Heart left ventricle (tissue), 16 donors: ENCODE measurements around the gene FBLN2. TPM values are rescaled to one million over a fixed set of nuclear protein-coding genes. Genes with fewer than 3 reads are reported as not detected.
A peak's percentile ranks its signal among the peaks of the same experiment; 100 is the strongest.

Experiments used
- ATAC-seq, 4 donors: fragments of 200-7000 bp; cut with Tn5 transposase; one replicate each; pipeline ENCODE4 v1.9.1; 2020 to 2022; ENCODE audit warnings: moderate library complexity in 4 of 4, mild to moderate bottlenecking in 3 of 4, moderate number of reproducible peaks in 1 of 4
- DNase-seq, 5 donors: peaks; one replicate each; pipeline ENCODE4 v3.0.0-alpha.2; 2020
- H3K27ac ChIP-seq, 12 donors: fragments of 200-600 bp; sonication (generic) in 4 of 12; one replicate each; pipeline versions ENCODE4 v1.5.0 to v1.8.0; 2016 to 2022; ENCODE audit warnings: mild to moderate bottlenecking in 2 of 12
- H3K27me3 ChIP-seq, 9 donors: fragments of 200-600 bp; sonication (generic) in 2 of 9; one replicate each; pipeline versions ENCODE4 v1.5.1 to v1.8.0; 2016 to 2022; ENCODE audit warnings: mild to moderate bottlenecking in 3 of 9
- H3K36me3 ChIP-seq, 9 donors: fragments of 200-600 bp; sonication (generic) in 2 of 9; one replicate each; pipeline versions ENCODE4 v1.5.0 to v1.8.0; 2018 to 2022; ENCODE audit warnings: mild to moderate bottlenecking in 2 of 9
- H3K4me1 ChIP-seq, 12 donors: fragments of 200-600 bp; sonication (generic) in 4 of 12; one replicate each; pipeline versions ENCODE4 v1.5.0 to v1.8.0; 2016 to 2022; ENCODE audit warnings: mild to moderate bottlenecking in 3 of 12
- H3K4me3 ChIP-seq, 12 donors: fragments of 200-600 bp; sonication (generic) in 4 of 12; one replicate each; pipeline versions ENCODE4 v1.5.0 to v1.8.0; 2017 to 2022; ENCODE audit warnings: mild to moderate bottlenecking in 9 of 12, moderate library complexity in 4 of 12
- H3K9me3 ChIP-seq, 12 donors: fragments of 200-600 bp; sonication (generic) in 4 of 12; one replicate each; pipeline versions ENCODE4 v1.5.0 to v1.8.0; 2016 to 2022; ENCODE audit warnings: mild to moderate bottlenecking in 1 of 12
- POLR2A ChIP-seq, 2 donors: fragments of 450-650 bp; IDR thresholded peaks; one replicate each; pipeline ENCODE4 v1.6.1; 2017; ENCODE audit warnings: antibody characterized with exemption in 2 of 2, mild to moderate bottlenecking in 2 of 2, moderate library complexity in 2 of 2
- WGBS, 4 donors: extraction: QIAGEN DNeasy Blood & Tissue Kit in 2 of 4; methylation state at CpG; one replicate each; pipeline versions ENCODE4 v1.1.5 to v1.1.7; 2013 to 2018; 5-methylcytosine and 5-hydroxymethylcytosine counted together
- intact Hi-C, 10 donors: fragments of 100-400 bp; cut with DNase I; formaldehyde crosslinking; loops; one replicate each; pipeline versions ENCODE4 v1.11.1 to v1.14.2; 2022
- polyA plus RNA-seq, 2 donors: library from polyadenylated mRNA; stranded (reverse); fragments of 200-250 nt; gene quantifications; one replicate each; pipeline ENCODE4 v1.2.3, GENCODE V29; 2013
- total RNA-seq, 9 donors: library from RNA; depleted of rRNA in 2 of 9; stranded (reverse); fragments of >200 nt in 2 of 9; fragmentation: NEBNext Ultra II Directional in 3 of 9; extraction: Animal tissue kit (Norgen Biotek cat#: 25700) in 3 of 9; gene quantifications; one replicate each; pipeline versions ENCODE4 v1.1.0 to v1.2.4, GENCODE V29; 2016 to 2023
- TF ChIP-seq, protein P1 (sequence below), 12 donors: fragments of 200-600 bp; sonication (generic) in 4 of 12; IDR thresholded peaks; one replicate each; pipeline versions ENCODE4 v1.5.0 to v1.8.0; 2018 to 2022; ENCODE audit warnings: antibody characterized with exemption in 12 of 12, mild to moderate bottlenecking in 5 of 12
- donor health status: ischemic (EF 13 %, LVEDD 7.1; RV severe dilation, severe dysfunction).
- donor health status: healthy with polysubstance abuse.
- donor health status: DM: no; HTN: yes; CAD: no.
- donor health status: DM: no; HTN: no; CAD: no.
- donor health status: ischemic (EF 25% LVEDD 6.9; RV normal size, moderate dysfunction).
- donor health status: ischemic (EF 25% LVEDD 5.7; RV mildly dilated, moderate dysfunction).
- donor health status: healthy.
- donor health status: DM: yes; HTN: yes; CAD: no.
- donor health status: ischemic (EF 35%, LVEDD 5.7; RV mildly dilated, moderate dysfunction).
- donor health status: nonischemic (EF 11% LVEDD 7.7; RV severe dilation, severe dysfunction).
- donor health status: DM: yes; HTN: yes; CAD: no.
- donor health status: PGD.
- donor health status: ischemic (EF 29% LVEDD 5.4; RV normal size, mild dysfunction).
- donor health status: nonischemic (EF 23%, LVEDD 6.1; RV moderate dilation, normal function).

The FBLN2 gene
- total and polyA plus RNA-seq, 11 donors = 16.5 to 118 (median 42.7) TPM

DNA sequence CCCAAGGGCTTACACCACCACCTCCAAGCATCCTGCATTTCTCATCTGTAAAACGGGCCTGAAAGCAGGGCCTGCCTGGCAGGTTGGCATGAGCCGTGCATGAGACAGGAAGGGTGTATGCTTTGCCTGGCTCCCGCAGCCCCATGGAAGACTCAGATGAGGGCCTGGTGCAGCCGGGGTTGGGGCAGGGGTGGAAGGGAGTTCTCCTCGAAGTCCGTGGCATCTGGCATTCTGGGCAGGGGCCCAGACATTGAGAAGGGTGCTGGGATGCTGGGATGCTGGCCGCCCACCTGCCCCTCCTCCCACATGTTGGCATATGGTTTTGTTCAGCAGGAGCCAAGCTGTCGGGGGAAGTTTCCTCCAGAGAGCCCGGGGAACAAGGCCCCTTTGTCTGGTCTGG, 13.0 kb upstream of the FBLN2 start:
- Histone ChIP-seq H3K4me3 (no peak overlapping the region), H3K27me3 (peaks cover 0 to 3% (median 0%) of the 10 kb centered on the region in 9 donors), H3K4me1 (peaks cover 0 to 41% (median 9%) of the 10 kb centered on the region in 12 donors), H3K36me3 (no peaks in the 10 kb centered on the region), H3K9me3 (no peaks in the 10 kb centered on the region), H3K27ac (peak overlapping the region in 1 of 12 donors; percentile 63)
- WGBS, 4 donors = 66 to 74% (median 72%) methylated on average over 9 of the region's 9 CpGs
- peak in 1 of 5 donors; percentile 51 for DNase-seq
- intact Hi-C loops = no loop called here
- no peak for ATAC-seq
- TF ChIP-seq, protein P1, sequence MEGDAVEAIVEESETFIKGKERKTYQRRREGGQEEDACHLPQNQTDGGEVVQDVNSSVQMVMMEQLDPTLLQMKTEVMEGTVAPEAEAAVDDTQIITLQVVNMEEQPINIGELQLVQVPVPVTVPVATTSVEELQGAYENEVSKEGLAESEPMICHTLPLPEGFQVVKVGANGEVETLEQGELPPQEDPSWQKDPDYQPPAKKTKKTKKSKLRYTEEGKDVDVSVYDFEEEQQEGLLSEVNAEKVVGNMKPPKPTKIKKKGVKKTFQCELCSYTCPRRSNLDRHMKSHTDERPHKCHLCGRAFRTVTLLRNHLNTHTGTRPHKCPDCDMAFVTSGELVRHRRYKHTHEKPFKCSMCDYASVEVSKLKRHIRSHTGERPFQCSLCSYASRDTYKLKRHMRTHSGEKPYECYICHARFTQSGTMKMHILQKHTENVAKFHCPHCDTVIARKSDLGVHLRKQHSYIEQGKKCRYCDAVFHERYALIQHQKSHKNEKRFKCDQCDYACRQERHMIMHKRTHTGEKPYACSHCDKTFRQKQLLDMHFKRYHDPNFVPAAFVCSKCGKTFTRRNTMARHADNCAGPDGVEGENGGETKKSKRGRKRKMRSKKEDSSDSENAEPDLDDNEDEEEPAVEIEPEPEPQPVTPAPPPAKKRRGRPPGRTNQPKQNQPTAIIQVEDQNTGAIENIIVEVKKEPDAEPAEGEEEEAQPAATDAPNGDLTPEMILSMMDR (IDR thresholded peaks at IDR 0.05) = no peak
- no peak for TF ChIP-seq POLR2A (IDR thresholded peaks at IDR 0.05)

GRCh38 chr3:13536432-13536831, 12.5 kb upstream of the FBLN2 start:
- H3K27ac ChIP-seq = peak overlapping the region in 3 of 12 donors; percentile 21 to 63 (median 22)
- 76 to 85% (median 80%) methylated on average over 3 of the region's 3 CpGs for WGBS, 4 donors
- H3K4me3 ChIP-seq = no peak overlapping the region
- TF ChIP-seq, protein P1 (IDR thresholded peaks at IDR 0.05) = no peak
- no peak for TF ChIP-seq POLR2A (IDR thresholded peaks at IDR 0.05)
- intact Hi-C loops = no loop called here
- no peak for ATAC-seq
- H3K27me3 ChIP-seq = peaks cover 0 to 3% (median 0%) of the 10 kb centered on the region in 9 donors
- peaks cover 0 to 37% (median 9%) of the 10 kb centered on the region in 12 donors for H3K4me1 ChIP-seq
- no peaks in the 10 kb centered on the region for H3K36me3 ChIP-seq
- peaks cover 0 to 4% (median 0%) of the 10 kb centered on the region in 12 donors for H3K9me3 ChIP-seq
- no peak for DNase-seq

GRCh38 chr3:13536832-13537231, 12.1 kb upstream of the FBLN2 start:
- 16 to 30% (median 20%) methylated on average over 8 of the region's 8 CpGs for whole genome bisulfite sequencing, 4 donors
- intact Hi-C loops = no loop called here
- Histone ChIP-seq H3K4me3 (no peak overlapping the region), H3K36me3 (no peaks in the 10 kb centered on the region), H3K9me3 (peaks cover 0 to 8% (median 0%) of the 10 kb centered on the region in 12 donors), H3K4me1 (peaks cover 0 to 37% (median 9%) of the 10 kb centered on the region in 12 donors), H3K27ac (peak overlapping the region in 3 of 12 donors; percentile 21 to 63 (median 22)), H3K27me3 (peaks cover 0 to 3% (median 0%) of the 10 kb centered on the region in 9 donors)
- peak in 1 of 5 donors; percentile 56 for DNase-seq
- no peak for TF ChIP-seq POLR2A (IDR thresholded peaks at IDR 0.05)
- TF ChIP-seq, protein P1 (IDR thresholded peaks at IDR 0.05) = no peak
- ATAC-seq = peak in 1 of 4 donors; percentile 24

DNA sequence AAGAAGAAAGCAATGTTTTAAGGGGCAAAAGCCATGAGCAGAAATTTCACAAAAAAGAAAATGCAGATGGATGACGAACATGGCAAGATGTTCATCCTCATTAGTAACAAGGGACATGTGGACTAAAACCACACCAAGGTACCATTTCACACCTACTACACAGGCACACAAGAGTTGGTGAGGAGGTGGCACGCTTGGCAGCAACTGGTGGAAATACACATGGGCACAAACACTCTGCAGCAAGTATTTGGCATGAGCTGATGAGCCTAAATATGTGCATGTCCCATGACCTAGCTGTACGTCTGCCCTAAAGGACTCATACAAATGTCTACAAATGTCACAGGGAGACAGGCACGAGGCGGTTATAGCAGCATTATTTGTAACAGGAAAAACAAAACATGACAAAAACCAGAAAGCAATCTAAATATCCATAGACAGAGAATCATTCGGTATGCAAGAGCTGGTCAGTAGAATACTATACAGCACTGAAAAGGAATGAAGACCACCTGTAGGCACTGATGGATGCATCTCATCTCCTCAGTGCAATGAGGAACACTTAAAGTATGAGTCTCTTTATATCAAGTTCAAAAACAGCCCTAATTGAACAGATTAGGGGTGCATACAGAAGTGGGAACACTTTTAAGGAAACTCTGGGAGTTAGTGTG, 11.5 kb upstream of the FBLN2 start:
- Histone ChIP-seq H3K4me1 (peaks cover 0 to 36% (median 9%) of the 10 kb centered on the region in 12 donors), H3K4me3 (no peak overlapping the region), H3K36me3 (no peaks in the 10 kb centered on the region), H3K27ac (peak overlapping the region in 2 of 12 donors; percentile 21 to 63), H3K27me3 (peaks cover 0 to 3% (median 0%) of the 10 kb centered on the region in 9 donors), H3K9me3 (peaks cover 0 to 13% (median 0%) of the 10 kb centered on the region in 12 donors)
- ATAC-seq (no peak), DNase-seq (no peak)
- intact Hi-C loops = no loop called here
- TF ChIP-seq POLR2A (IDR thresholded peaks at IDR 0.05) = no peak
- TF ChIP-seq, protein P1 (IDR thresholded peaks at IDR 0.05) = no peak
- WGBS, 4 donors = 93 to 95% (median 94%) methylated on average over 6 of the region's 6 CpGs
